Liver (tissue), 3 donors: Measurements from ENCODE around the gene KRT1.

Source experiments
- JUND ChIP-seq, 2 donors: IDR thresholded peaks; 2 replicates each; pipeline ENCODE4 v1.6.1; 2016; ENCODE audit warnings: antibody characterized with exemption in 2 of 2
- TF ChIP-seq, protein P1 (sequence below): fragments of 150-350 bp; IDR thresholded peaks from 2 replicates; pipeline ENCODE4 v1.5.1; 2017; ENCODE audit warnings: improper control_type of control experiment, low read depth, low read length; ENCODE audit not compliant: missing input control
- donor health status: healthy.
- donor health status: healthy.

GRCh38 chr12:52645982-52646381 lies 34.2 kb downstream of the KRT1 start:
- TF ChIP-seq, protein P1, sequence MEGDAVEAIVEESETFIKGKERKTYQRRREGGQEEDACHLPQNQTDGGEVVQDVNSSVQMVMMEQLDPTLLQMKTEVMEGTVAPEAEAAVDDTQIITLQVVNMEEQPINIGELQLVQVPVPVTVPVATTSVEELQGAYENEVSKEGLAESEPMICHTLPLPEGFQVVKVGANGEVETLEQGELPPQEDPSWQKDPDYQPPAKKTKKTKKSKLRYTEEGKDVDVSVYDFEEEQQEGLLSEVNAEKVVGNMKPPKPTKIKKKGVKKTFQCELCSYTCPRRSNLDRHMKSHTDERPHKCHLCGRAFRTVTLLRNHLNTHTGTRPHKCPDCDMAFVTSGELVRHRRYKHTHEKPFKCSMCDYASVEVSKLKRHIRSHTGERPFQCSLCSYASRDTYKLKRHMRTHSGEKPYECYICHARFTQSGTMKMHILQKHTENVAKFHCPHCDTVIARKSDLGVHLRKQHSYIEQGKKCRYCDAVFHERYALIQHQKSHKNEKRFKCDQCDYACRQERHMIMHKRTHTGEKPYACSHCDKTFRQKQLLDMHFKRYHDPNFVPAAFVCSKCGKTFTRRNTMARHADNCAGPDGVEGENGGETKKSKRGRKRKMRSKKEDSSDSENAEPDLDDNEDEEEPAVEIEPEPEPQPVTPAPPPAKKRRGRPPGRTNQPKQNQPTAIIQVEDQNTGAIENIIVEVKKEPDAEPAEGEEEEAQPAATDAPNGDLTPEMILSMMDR: no peak
- TF ChIP-seq JUND (IDR thresholded peaks at IDR 0.05): no peak
